Astrocyte of the spinal cord (primary cell): Measurements from ENCODE around the gene IFNE.
A peak's percentile ranks its signal among the peaks of the same experiment; 100 is the strongest.

ENCODE experiments used
- DNase-seq: peaks from one replicate; pipeline ENCODE4 v3.0.0; 2011; ENCODE audit warnings: low read depth, low spot score
- H3K4me3 ChIP-seq: 2 replicates; pipeline ENCODE4 v1.5.1; 2011; ENCODE audit warnings: low read depth, mild to moderate bottlenecking, low read length, moderate library complexity
- CTCF ChIP-seq: IDR thresholded peaks from 2 replicates; pipeline ENCODE4 v1.5.1; 2012; ENCODE audit warnings: low read depth, mild to moderate bottlenecking, low read length, inconsistent platforms
- in situ Hi-C: cut with HindIII; loops from 2 replicates; pipeline ENCODE4 v1.10.0; 2017; ENCODE audit warnings: low sequenced_read_pairs

Gene IFNE

GRCh38 chr9:21482213-21482612, at the start of gene IFNE:
IFNE (minus strand) TSS chr9:21482313; CDS start chr9:21481694, 619 bp downstream.
- no peak for DNase-seq
- in situ Hi-C loops, result no loop called here
- TF ChIP-seq CTCF, result no peak
- H3K4me3 ChIP-seq, result no peak within 1 kb of the TSS

GRCh38 chr9:21528123-21528808, 46.2 kb upstream of the IFNE start:
- in situ Hi-C loops, result no loop called here
- H3K4me3 ChIP-seq, result no peak overlapping the region
- DNase-seq, result no peak
- TF ChIP-seq CTCF, result no peak

GRCh38 chr9:21527579-21527978, 45.5 kb upstream of the IFNE start:
- DNase-seq, result no peak
- H3K4me3 ChIP-seq, result no peak overlapping the region
- peak; percentile 5 for TF ChIP-seq CTCF
- in situ Hi-C loops, result no loop called here

GRCh38 chr9:21525174-21525573, 43.1 kb upstream of the IFNE start:
- in situ Hi-C loops, result no loop called here
- TF ChIP-seq CTCF, result no peak
- no peak overlapping the region for H3K4me3 ChIP-seq
- no peak for DNase-seq

GRCh38 chr9:21524099-21524830, 42.2 kb upstream of the IFNE start:
- in situ Hi-C loops, result no loop called here
- no peak for TF ChIP-seq CTCF
- H3K4me3 ChIP-seq, result no peak overlapping the region
- no peak for DNase-seq

- no peak overlapping the region for H3K4me3 ChIP-seq
- DNase-seq, result no peak
- in situ Hi-C loops, result no loop called here
- TF ChIP-seq CTCF, result no peak
These were observed 41.2 kb upstream of the IFNE start for GRCh38 chr9:21523021-21524014.
